Measurements from ENCODE around the gene USP17L22. TPM values are rescaled to one million over a fixed set of nuclear protein-coding genes. Genes with fewer than 3 reads are reported as not detected.
"Not testable (repeated sequence)": the region's sequence is repeated elsewhere in the genome, so short reads cannot be mapped to it uniquely, and the experiment has no call there.

The USP17L22 gene
- polyA plus RNA-seq, 3 donors: not detected

DNA sequence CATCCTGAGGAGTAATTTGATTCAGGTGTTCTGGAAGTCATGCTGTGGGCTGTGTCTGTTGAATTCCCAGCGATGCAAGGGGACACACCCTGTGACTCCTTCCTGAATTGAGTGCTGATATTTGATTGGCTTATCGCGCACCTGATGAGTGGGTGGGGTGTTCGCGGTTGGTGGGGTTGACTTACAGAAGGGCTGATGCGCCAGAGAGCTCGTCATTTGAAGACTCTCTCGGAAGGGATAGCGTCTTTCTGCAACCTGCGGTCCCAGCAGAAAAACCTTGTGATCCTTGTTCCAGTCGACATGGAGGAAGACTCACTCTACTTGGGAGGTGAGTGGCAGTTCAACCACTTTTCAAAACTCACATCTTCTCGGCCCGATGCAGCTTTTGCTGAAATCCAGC lies 14.3 kb upstream of the USP17L22 start, which contains the start of gene USP17L19:
USP17L19 (plus strand) TSS at position 301 of the 400 bp plus-strand sequence; CDS start at position 301, 0 bp downstream.
- H3K4me1 ChIP-seq (ENCODE audit: control insufficient read depth in 1 of 2, insufficient read depth in 2 of 2, low read length in 2 of 2); H2AFZ ChIP-seq (ENCODE audit: insufficient read depth, low read depth, low read length, poor library complexity, severe bottlenecking); H3K36me3 ChIP-seq (replicated peaks in 1 of 2; ENCODE audit: control insufficient read depth in 1 of 2, insufficient read depth in 2 of 2, low read length in 2 of 2); H3K27ac Mint-ChIP-seq; H3K9ac ChIP-seq (ENCODE audit: insufficient read depth, low read length, poor library complexity, severe bottlenecking); H3K9me3 Mint-ChIP-seq; H3K79me2 ChIP-seq (ENCODE audit: insufficient read depth, low read length); intact Hi-C loops (cut with micrococcal nuclease); H3K27me3 ChIP-seq (ENCODE audit: control insufficient read depth in 2 of 2, insufficient read depth in 2 of 2, low read length in 2 of 2); H4K20me1 ChIP-seq (ENCODE audit: insufficient read depth, low read length); H3K4me1 Mint-ChIP-seq; H3K27ac ChIP-seq (ENCODE audit: low read depth in 1 of 2, low read length in 2 of 2); H3K4me3 ChIP-seq (replicated peaks in 1 of 3; ENCODE audit: low read depth in 2 of 3, low read length in 3 of 3); H3K4me2 ChIP-seq (replicated peaks; ENCODE audit: extremely low read depth, low read length, poor library complexity, severe bottlenecking); H3K27me3 Mint-ChIP-seq (ENCODE audit: low read depth in 3 of 3); H3K4me3 Mint-ChIP-seq; H3K9me3 ChIP-seq (replicated peaks in 1 of 2; ENCODE audit: control insufficient read depth in 1 of 2, insufficient read depth in 1 of 2, low read length in 2 of 2); H3K36me3 Mint-ChIP-seq; DNase-seq: not testable (repeated sequence)
- no CpG with 5 or more reads among the region's 13 CpGs for WGBS (ENCODE audit: insufficient coverage)

GRCh38 chr4:9257824-9258223 lies 9.6 kb upstream of the USP17L22 start, which contains the start of gene USP17L20:
TSS of gene USP17L20 (plus strand) at chr4:9258124. CDS start at chr4:9258124, 0 bp downstream.
- H3K27ac ChIP-seq (ENCODE audit: low read depth in 1 of 2, low read length in 2 of 2); H3K4me3 ChIP-seq (replicated peaks in 1 of 3; ENCODE audit: low read depth in 2 of 3, low read length in 3 of 3); H3K4me3 Mint-ChIP-seq; H3K27me3 ChIP-seq (ENCODE audit: control insufficient read depth in 2 of 2, insufficient read depth in 2 of 2, low read length in 2 of 2); H3K27ac Mint-ChIP-seq; intact Hi-C loops (cut with micrococcal nuclease); H3K79me2 ChIP-seq (ENCODE audit: insufficient read depth, low read length); H3K4me1 Mint-ChIP-seq; H3K9ac ChIP-seq (ENCODE audit: insufficient read depth, low read length, poor library complexity, severe bottlenecking); H3K9me3 Mint-ChIP-seq; H2AFZ ChIP-seq (ENCODE audit: insufficient read depth, low read depth, low read length, poor library complexity, severe bottlenecking); H3K36me3 ChIP-seq (replicated peaks in 1 of 2; ENCODE audit: control insufficient read depth in 1 of 2, insufficient read depth in 2 of 2, low read length in 2 of 2); H3K27me3 Mint-ChIP-seq (ENCODE audit: low read depth in 3 of 3); H3K36me3 Mint-ChIP-seq; H3K4me2 ChIP-seq (replicated peaks; ENCODE audit: extremely low read depth, low read length, poor library complexity, severe bottlenecking); H4K20me1 ChIP-seq (ENCODE audit: insufficient read depth, low read length); H3K4me1 ChIP-seq (ENCODE audit: control insufficient read depth in 1 of 2, insufficient read depth in 2 of 2, low read length in 2 of 2); H3K9me3 ChIP-seq (replicated peaks in 1 of 2; ENCODE audit: control insufficient read depth in 1 of 2, insufficient read depth in 1 of 2, low read length in 2 of 2); DNase-seq: not testable (repeated sequence)
- no CpG with 5 or more reads among the region's 15 CpGs for WGBS (ENCODE audit: insufficient coverage)

- H4K20me1 ChIP-seq (ENCODE audit: insufficient read depth, low read length); DNase-seq; H3K4me1 ChIP-seq (ENCODE audit: control insufficient read depth in 1 of 2, insufficient read depth in 2 of 2, low read length in 2 of 2); H3K36me3 ChIP-seq (replicated peaks in 1 of 2; ENCODE audit: control insufficient read depth in 1 of 2, insufficient read depth in 2 of 2, low read length in 2 of 2); H3K27ac Mint-ChIP-seq; H3K4me2 ChIP-seq (replicated peaks; ENCODE audit: extremely low read depth, low read length, poor library complexity, severe bottlenecking); H3K27ac ChIP-seq (ENCODE audit: low read depth in 1 of 2, low read length in 2 of 2); H3K9me3 Mint-ChIP-seq; H3K27me3 ChIP-seq (ENCODE audit: control insufficient read depth in 2 of 2, insufficient read depth in 2 of 2, low read length in 2 of 2); H3K4me3 ChIP-seq (replicated peaks in 1 of 3; ENCODE audit: low read depth in 2 of 3, low read length in 3 of 3); H3K27me3 Mint-ChIP-seq (ENCODE audit: low read depth in 3 of 3); H3K79me2 ChIP-seq (ENCODE audit: insufficient read depth, low read length); H3K9me3 ChIP-seq (replicated peaks in 1 of 2; ENCODE audit: control insufficient read depth in 1 of 2, insufficient read depth in 1 of 2, low read length in 2 of 2); H3K9ac ChIP-seq (ENCODE audit: insufficient read depth, low read length, poor library complexity, severe bottlenecking); H3K36me3 Mint-ChIP-seq; intact Hi-C loops (cut with micrococcal nuclease); H3K4me3 Mint-ChIP-seq; H2AFZ ChIP-seq (ENCODE audit: insufficient read depth, low read depth, low read length, poor library complexity, severe bottlenecking); H3K4me1 Mint-ChIP-seq: not testable (repeated sequence)
- WGBS (ENCODE audit: insufficient coverage): no CpG with 5 or more reads among the region's 13 CpGs
Measured at GRCh38 chr4:9262572-9262971, 4.8 kb upstream of the USP17L22 start, which contains the start of gene USP17L21. TSS of gene USP17L21 (plus strand) at chr4:9262872. CDS start at chr4:9262872, 0 bp downstream.

DNA sequence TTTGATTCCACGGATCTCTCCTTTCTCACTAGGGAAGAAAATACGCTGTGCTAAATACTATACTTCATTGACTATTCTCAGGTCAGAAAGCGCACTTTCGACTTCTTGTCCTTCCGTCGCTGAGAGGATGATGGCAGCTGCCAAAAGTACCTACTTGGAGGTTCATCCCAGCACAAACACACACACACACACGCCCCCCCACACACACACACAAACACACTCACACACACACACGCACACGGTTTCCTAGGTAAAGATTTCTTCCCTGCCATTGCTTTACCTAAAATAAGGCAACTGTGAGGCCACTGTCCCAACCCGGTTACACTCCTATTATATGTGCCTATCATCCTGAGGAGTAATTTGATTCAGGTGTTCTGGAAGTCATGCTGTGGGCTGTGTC lies 4.3 kb downstream of the USP17L22 start:
- WGBS (ENCODE audit: insufficient coverage): 75% methylated on average over 1 of the region's 10 CpGs
- H3K9me3 ChIP-seq (replicated peaks in 1 of 2; ENCODE audit: control insufficient read depth in 1 of 2, insufficient read depth in 1 of 2, low read length in 2 of 2); H3K27me3 Mint-ChIP-seq (ENCODE audit: low read depth in 3 of 3): not testable (repeated sequence)

More for the DNA sequence above, 4.3 kb downstream of the USP17L22 start:
- H3K4me2 ChIP-seq (replicated peaks; ENCODE audit: extremely low read depth, low read length, poor library complexity, severe bottlenecking); H3K36me3 ChIP-seq (replicated peaks in 1 of 2; ENCODE audit: control insufficient read depth in 1 of 2, insufficient read depth in 2 of 2, low read length in 2 of 2); H3K79me2 ChIP-seq (ENCODE audit: insufficient read depth, low read length); H3K27ac ChIP-seq (ENCODE audit: low read depth in 1 of 2, low read length in 2 of 2); H2AFZ ChIP-seq (ENCODE audit: insufficient read depth, low read depth, low read length, poor library complexity, severe bottlenecking); intact Hi-C loops (cut with micrococcal nuclease); H3K4me3 ChIP-seq (replicated peaks in 1 of 3; ENCODE audit: low read depth in 2 of 3, low read length in 3 of 3); DNase-seq; H3K9ac ChIP-seq (ENCODE audit: insufficient read depth, low read length, poor library complexity, severe bottlenecking); H3K27ac Mint-ChIP-seq; H3K4me1 ChIP-seq (ENCODE audit: control insufficient read depth in 1 of 2, insufficient read depth in 2 of 2, low read length in 2 of 2); H3K9me3 Mint-ChIP-seq; H4K20me1 ChIP-seq (ENCODE audit: insufficient read depth, low read length); H3K4me3 Mint-ChIP-seq; H3K4me1 Mint-ChIP-seq; H3K36me3 Mint-ChIP-seq; H3K27me3 ChIP-seq (ENCODE audit: control insufficient read depth in 2 of 2, insufficient read depth in 2 of 2, low read length in 2 of 2): not testable (repeated sequence)

All from CD14-positive monocyte (primary cell).